OCI-LY3 (cell line): ENCODE measurements around the gene TAF8.

Experiments used
- H2AFZ ChIP-seq: fragments of 200-600, 300-600 bp; shearing (Covaris generic); 2 replicates; pipeline ENCODE4 v1.6.0; 2014; ENCODE audit warnings: antibody characterized with exemption, low read depth, low read length
- H3K27ac ChIP-seq: fragments of 200-600, 300-600 bp; sonication (generic); 2 replicates; pipeline ENCODE4 v1.5.1; 2014; ENCODE audit warnings: mild to moderate bottlenecking, low read length, moderate library complexity, mixed read lengths
- H3K27me3 ChIP-seq: fragments of 200-600, 300-600 bp; sonication (generic); 2 replicates; pipeline ENCODE4 v1.6.1; 2014; ENCODE audit warnings: low read depth, low read length, mixed read lengths
- H3K36me3 ChIP-seq: fragments of 200-600, 300-600 bp; sonication (generic); replicated peaks from 2 replicates; pipeline ENCODE3; 2014; ENCODE audit warnings: low read depth, low read length, mixed read lengths
- H3K4me1 ChIP-seq: fragments of 300-600, 200-600 bp; sonication (generic); 2 replicates; pipeline ENCODE4 v1.6.1; 2014; ENCODE audit warnings: low read length, mixed read lengths
- H3K4me2 ChIP-seq: fragments of 200-600, 300-600 bp; sonication (generic); 2 replicates; pipeline ENCODE4 v1.6.1; 2014; ENCODE audit warnings: low read length, mixed read lengths
- H3K4me3 ChIP-seq: fragments of 300-600, 200-600 bp; sonication (generic); 2 replicates; pipeline ENCODE4 v1.5.1; 2014; ENCODE audit warnings: antibody characterized with exemption, mild to moderate bottlenecking, low read length, moderate library complexity
- H3K79me2 ChIP-seq: fragments of 300-600, 200-600 bp; shearing (Covaris generic); 2 replicates; pipeline ENCODE4 v1.6.1; 2014; ENCODE audit warnings: mild to moderate bottlenecking, low read length, mixed read lengths
- H3K9ac ChIP-seq: fragments of 300-600, 200-600 bp; shearing (Covaris generic); 2 replicates; pipeline ENCODE4 v1.6.0; 2014; ENCODE audit warnings: mild to moderate bottlenecking, low read length, moderate library complexity
- H3K9me3 ChIP-seq: fragments of 200-600, 300-600 bp; shearing (Covaris generic); 2 replicates; pipeline ENCODE4 v1.6.1; 2014; ENCODE audit warnings: low read length, mixed read lengths; ENCODE audit not compliant: insufficient read depth
- H4K20me1 ChIP-seq: fragments of 200-600, 300-600 bp; sonication (generic); 2 replicates; pipeline ENCODE4 v1.6.1; 2016; ENCODE audit warnings: low read length, mixed read lengths; ENCODE audit not compliant: insufficient read depth
- CTCF ChIP-seq: fragments of 200-600, 300-600 bp; sonication (generic); IDR thresholded peaks from 2 replicates; pipeline ENCODE4 v1.5.1; 2014; ENCODE audit warnings: antibody characterized with exemption, low read length, low read depth
- EZH2phosphoT487 ChIP-seq: fragments of 200-600 bp; shearing (Covaris generic); IDR thresholded peaks from 2 replicates; pipeline ENCODE4 v1.6.1; 2018; ENCODE audit warnings: antibody characterized with exemption, mixed run types, low read depth

TAF8 gene

DNA sequence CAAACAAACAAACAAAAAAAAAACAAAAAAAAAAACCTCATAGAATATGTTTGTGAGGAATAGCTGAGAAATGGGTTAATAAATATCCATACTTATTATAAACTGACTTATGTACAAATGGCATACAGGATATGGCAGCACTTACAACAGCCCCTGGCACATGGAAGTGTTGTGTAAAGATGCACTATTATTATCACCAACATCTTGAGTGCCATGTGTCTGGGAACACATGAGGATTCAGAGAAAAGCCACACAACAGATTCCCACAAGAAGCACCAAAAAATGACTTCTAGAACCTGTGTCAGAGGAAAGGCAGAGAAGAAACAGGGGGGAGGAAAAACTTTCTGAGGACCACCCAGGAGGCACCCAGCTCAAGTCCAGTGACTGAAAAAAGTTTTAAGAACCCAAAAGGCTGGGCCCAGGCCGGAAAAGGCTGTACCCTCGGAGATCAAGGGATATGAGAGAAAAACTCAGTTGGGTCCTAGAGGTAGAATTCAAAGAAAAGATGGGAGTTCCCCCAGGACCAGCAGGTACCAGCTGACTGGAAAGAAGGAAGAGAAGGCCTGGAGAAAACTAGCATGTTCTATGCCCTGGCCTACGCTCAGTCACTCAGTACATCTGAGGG lies 9.4 kb upstream of the TAF8 start:
- Histone ChIP-seq H2AFZ (no peak overlapping the region), H3K27me3 (no peaks in the 10 kb centered on the region), H3K9me3 (no peaks in the 10 kb centered on the region), H3K4me2 (no peak overlapping the region), H3K4me1 (peaks cover 25% of the 10 kb centered on the region), H3K79me2 (no peaks in the 10 kb centered on the region), H3K9ac (no peak overlapping the region), H3K36me3 (no peaks in the 10 kb centered on the region), H3K4me3 (no peak overlapping the region), H4K20me1 (no peaks in the 10 kb centered on the region), H3K27ac (no peak overlapping the region)
- TF ChIP-seq EZH2phosphoT487 (no peak), CTCF (no peak)

- Histone ChIP-seq H3K9me3 (no peaks in the 10 kb centered on the region), H3K9ac (no peak overlapping the region), H4K20me1 (no peaks in the 10 kb centered on the region), H3K79me2 (no peaks in the 10 kb centered on the region), H3K4me1 (peaks cover 31% of the 10 kb centered on the region), H3K27me3 (no peaks in the 10 kb centered on the region), H3K4me3 (no peak overlapping the region), H3K4me2 (no peak overlapping the region), H3K36me3 (no peaks in the 10 kb centered on the region), H2AFZ (no peak overlapping the region), H3K27ac (no peak overlapping the region)
- TF ChIP-seq CTCF (no peak), EZH2phosphoT487 (no peak)
Measured at GRCh38 chr6:42041481-42042053, 8.8 kb upstream of the TAF8 start.

GRCh38 chr6:42042108-42042507 lies 8.2 kb upstream of the TAF8 start:
- no peak overlapping the region for H3K9ac ChIP-seq
- H2AFZ ChIP-seq, result no peak overlapping the region
- H3K27me3 ChIP-seq, result peaks cover 5% of the 10 kb centered on the region; the same call in 1 of the 2 replicates
- no peaks in the 10 kb centered on the region for H3K36me3 ChIP-seq
- no peaks in the 10 kb centered on the region for H3K9me3 ChIP-seq
- H3K79me2 ChIP-seq, result no peaks in the 10 kb centered on the region
- H3K4me1 ChIP-seq, result peaks cover 33% of the 10 kb centered on the region
- no peak overlapping the region for H3K4me3 ChIP-seq
- TF ChIP-seq CTCF (no peak), EZH2phosphoT487 (no peak)
- H3K27ac ChIP-seq, result no peak overlapping the region
- no peaks in the 10 kb centered on the region for H4K20me1 ChIP-seq
- H3K4me2 ChIP-seq, result no peak overlapping the region

GRCh38 chr6:42043787-42044475 lies 6.4 kb upstream of the TAF8 start:
- Histone ChIP-seq H3K9me3 (no peaks in the 10 kb centered on the region), H3K79me2 (no peaks in the 10 kb centered on the region), H3K4me2 (peak overlapping the region; percentile 52), H3K36me3 (no peaks in the 10 kb centered on the region), H3K4me1 (peaks cover 38% of the 10 kb centered on the region), H3K27ac (no peak overlapping the region), H2AFZ (no peak overlapping the region), H3K27me3 (peaks cover 22% of the 10 kb centered on the region), H3K4me3 (peak overlapping the region; percentile 35), H3K9ac (no peak overlapping the region), H4K20me1 (no peaks in the 10 kb centered on the region)
- no peak for TF ChIP-seq EZH2phosphoT487
- TF ChIP-seq CTCF, result peak; percentile 99
